HCT116 (cell line): ENCODE measurements around the gene FGF21.

Experiments used
- MAX ChIP-seq: IDR thresholded peaks from 2 replicates; pipeline ENCODE4 v1.6.1; 2012
- TF ChIP-seq, protein P1 (sequence below), 3 experiments: fragments of 200-600 bp in 1 of 3; sonication (generic) in 1 of 3; IDR thresholded peaks in 2 of 3; conservative IDR thresholded peaks in 1 of 3; 2 replicates each; pipeline ENCODE4 v1.5.1; 2012 to 2017; ENCODE audit warnings: low read depth in 2 of 3, low read length in 2 of 3, antibody characterized with exemption in 1 of 3, borderline replicate concordance in 1 of 3, control low read depth in 1 of 3, mild to moderate bottlenecking in 1 of 3, mixed read lengths in 1 of 3, mixed run types in 1 of 3, moderate library complexity in 1 of 3; ENCODE audit not compliant: insufficient read depth in 1 of 3

GRCh38 chr19:48756686-48757085 lies 1.4 kb downstream of the FGF21 start:
- TF ChIP-seq MAX = no peak
- TF ChIP-seq, protein P1, sequence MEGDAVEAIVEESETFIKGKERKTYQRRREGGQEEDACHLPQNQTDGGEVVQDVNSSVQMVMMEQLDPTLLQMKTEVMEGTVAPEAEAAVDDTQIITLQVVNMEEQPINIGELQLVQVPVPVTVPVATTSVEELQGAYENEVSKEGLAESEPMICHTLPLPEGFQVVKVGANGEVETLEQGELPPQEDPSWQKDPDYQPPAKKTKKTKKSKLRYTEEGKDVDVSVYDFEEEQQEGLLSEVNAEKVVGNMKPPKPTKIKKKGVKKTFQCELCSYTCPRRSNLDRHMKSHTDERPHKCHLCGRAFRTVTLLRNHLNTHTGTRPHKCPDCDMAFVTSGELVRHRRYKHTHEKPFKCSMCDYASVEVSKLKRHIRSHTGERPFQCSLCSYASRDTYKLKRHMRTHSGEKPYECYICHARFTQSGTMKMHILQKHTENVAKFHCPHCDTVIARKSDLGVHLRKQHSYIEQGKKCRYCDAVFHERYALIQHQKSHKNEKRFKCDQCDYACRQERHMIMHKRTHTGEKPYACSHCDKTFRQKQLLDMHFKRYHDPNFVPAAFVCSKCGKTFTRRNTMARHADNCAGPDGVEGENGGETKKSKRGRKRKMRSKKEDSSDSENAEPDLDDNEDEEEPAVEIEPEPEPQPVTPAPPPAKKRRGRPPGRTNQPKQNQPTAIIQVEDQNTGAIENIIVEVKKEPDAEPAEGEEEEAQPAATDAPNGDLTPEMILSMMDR (IDR thresholded peaks at IDR 0.05 in 2 of 3, conservative IDR thresholded peaks at IDR 0.05 in 1 of 3; ENCODE audit: borderline replicate concordance in 1 of 3, insufficient read depth in 1 of 3, low read depth in 2 of 3, low read length in 2 of 3) = no peak
